AG04450 (cell line): ENCODE data around the gene RNPEPL1. TPM values are rescaled to one million over a fixed set of nuclear protein-coding genes. Genes with fewer than 3 reads are reported as not detected.

Experiments used
- CTCF ChIA-PET: fragments of 300-600, 350-600 bp; formaldehyde crosslinking; extraction: SDS; loops from one replicate; lab custom pipeline; 2022; ENCODE audit warnings: antibody characterized with exemption, inconsistent platforms; lab: Charles Lee
- POLR2A ChIA-PET: fragments of 350-600 bp; formaldehyde crosslinking; extraction: SDS; loops from one replicate; lab custom pipeline; 2021; ENCODE audit warnings: antibody characterized with exemption, inconsistent platforms; lab: Yijun Ruan, JAX
- DNase-seq: peaks from one replicate; pipeline ENCODE4 v3.0.0-alpha.2; 2011; ENCODE audit warnings: low read depth, low spot score
- H3K27ac ChIP-seq: one replicate; pipeline ENCODE4 v1.5.1; 2012; ENCODE audit warnings: low read depth, low read length, control low read depth
- H3K27me3 ChIP-seq: one replicate; pipeline ENCODE4 v1.6.0; 2012; ENCODE audit warnings: low read length; ENCODE audit not compliant: control insufficient read depth, insufficient read depth
- H3K4me3 ChIP-seq: 2 replicates; pipeline ENCODE4 v1.5.1; 2011; ENCODE audit warnings: mild to moderate bottlenecking, low read depth, low read length, control low read depth
- H3K9me3 ChIP-seq: 2 replicates; pipeline ENCODE4 v1.5.1; 2012; ENCODE audit warnings: low read length; ENCODE audit not compliant: control insufficient read depth, insufficient read depth
- CTCF ChIP-seq: IDR thresholded peaks from 2 replicates; pipeline ENCODE4 v1.5.1; 2011; ENCODE audit warnings: low read depth, low read length, control low read depth, inconsistent platforms
- polyA plus RNA-seq: library from polyadenylated mRNA; depleted of rRNA; stranded (reverse); fragments of >200 nt; gene quantifications from 2 replicates; pipeline ENCODE4 v1.2.3, GENCODE V29; 2011

RNPEPL1 gene
- polyA plus RNA-seq, 1 experiment, result 7.2 TPM

DNA sequence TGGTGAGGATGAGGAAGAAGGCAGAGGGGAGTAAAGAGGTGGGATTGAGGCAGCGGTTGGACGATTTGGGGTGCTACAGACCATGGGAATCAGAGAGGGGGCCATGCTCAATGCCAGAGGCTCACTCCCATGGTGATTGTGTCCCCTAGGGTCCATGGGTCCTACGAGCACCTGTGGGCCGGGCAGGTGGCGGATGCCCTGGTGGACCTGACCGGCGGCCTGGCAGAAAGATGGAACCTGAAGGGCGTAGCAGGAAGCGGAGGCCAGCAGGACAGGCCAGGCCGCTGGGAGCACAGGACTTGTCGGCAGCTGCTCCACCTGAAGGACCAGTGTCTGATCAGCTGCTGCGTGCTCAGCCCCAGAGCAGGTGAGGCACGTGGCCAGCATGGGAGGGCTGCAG is 23.5 kb downstream of the RNPEPL1 start:
- Histone ChIP-seq H3K9me3 (no peaks in the 10 kb centered on the region), H3K27ac (no peak overlapping the region), H3K4me3 (no peak overlapping the region), H3K27me3 (no peaks in the 10 kb centered on the region)
- CTCF ChIA-PET, result no interaction called here
- TF ChIP-seq CTCF, result no peak
- POLR2A ChIA-PET, result no interaction called here
- no peak for DNase-seq

GRCh38 chr2:240593026-240593702 is 24.9 kb downstream of the RNPEPL1 start:
- Histone ChIP-seq H3K27me3 (no peaks in the 10 kb centered on the region), H3K9me3 (no peaks in the 10 kb centered on the region), H3K4me3 (no peak overlapping the region), H3K27ac (no peak overlapping the region)
- TF ChIP-seq CTCF, result no peak
- POLR2A ChIA-PET, result no interaction called here
- DNase-seq, result no peak
- CTCF ChIA-PET, result no interaction called here

DNA sequence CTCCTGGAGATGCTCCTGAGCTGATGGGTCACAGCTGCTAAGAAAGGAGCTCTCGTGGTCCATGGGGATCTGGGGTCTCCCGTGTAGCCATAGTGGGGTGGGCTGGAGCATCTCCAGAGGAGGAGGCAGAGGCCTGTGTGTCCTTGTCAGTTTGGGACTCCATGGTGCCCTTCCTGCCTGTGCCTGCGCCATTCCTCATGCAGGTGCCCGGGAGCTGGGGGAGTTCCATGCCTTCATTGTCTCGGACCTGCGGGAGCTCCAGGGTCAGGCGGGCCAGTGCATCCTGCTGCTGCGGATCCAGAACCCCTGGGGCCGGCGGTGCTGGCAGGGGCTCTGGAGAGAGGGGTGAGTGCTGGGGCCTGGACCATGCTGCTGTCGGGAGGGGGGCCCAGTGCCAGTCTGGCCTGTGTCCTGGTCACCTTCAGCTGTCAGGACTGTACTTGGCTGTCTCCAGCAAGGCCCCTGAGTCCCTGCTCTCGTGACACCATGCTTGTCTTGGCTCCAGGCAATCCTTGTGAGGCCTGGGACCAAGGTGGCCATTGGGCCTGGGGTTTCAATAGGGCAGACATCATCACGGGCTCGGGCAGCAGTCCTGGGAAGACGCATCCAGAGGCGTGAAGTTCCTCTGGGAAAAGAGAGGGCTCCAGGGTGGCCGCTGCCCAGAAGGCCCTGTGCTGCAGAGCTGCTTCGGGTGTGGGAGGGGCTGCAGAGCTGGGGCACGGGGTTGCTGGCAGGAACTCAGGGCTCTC is 25.6 kb downstream of the RNPEPL1 start:
- DNase-seq, result no peak
- TF ChIP-seq CTCF, result no peak
- no peak overlapping the region for H3K4me3 ChIP-seq
- H3K27me3 ChIP-seq, result no peaks in the 10 kb centered on the region
- CTCF ChIA-PET, result interaction anchor here (0.8 kb wide), 1 partner anchor 80 kb away, joined by 3 read pairs; no protein-coding TSS in a partner anchor
- H3K27ac ChIP-seq, result no peak overlapping the region
- no peaks in the 10 kb centered on the region; the same call in 1 of the 2 replicates for H3K9me3 ChIP-seq
- POLR2A ChIA-PET, result no interaction called here

DNA sequence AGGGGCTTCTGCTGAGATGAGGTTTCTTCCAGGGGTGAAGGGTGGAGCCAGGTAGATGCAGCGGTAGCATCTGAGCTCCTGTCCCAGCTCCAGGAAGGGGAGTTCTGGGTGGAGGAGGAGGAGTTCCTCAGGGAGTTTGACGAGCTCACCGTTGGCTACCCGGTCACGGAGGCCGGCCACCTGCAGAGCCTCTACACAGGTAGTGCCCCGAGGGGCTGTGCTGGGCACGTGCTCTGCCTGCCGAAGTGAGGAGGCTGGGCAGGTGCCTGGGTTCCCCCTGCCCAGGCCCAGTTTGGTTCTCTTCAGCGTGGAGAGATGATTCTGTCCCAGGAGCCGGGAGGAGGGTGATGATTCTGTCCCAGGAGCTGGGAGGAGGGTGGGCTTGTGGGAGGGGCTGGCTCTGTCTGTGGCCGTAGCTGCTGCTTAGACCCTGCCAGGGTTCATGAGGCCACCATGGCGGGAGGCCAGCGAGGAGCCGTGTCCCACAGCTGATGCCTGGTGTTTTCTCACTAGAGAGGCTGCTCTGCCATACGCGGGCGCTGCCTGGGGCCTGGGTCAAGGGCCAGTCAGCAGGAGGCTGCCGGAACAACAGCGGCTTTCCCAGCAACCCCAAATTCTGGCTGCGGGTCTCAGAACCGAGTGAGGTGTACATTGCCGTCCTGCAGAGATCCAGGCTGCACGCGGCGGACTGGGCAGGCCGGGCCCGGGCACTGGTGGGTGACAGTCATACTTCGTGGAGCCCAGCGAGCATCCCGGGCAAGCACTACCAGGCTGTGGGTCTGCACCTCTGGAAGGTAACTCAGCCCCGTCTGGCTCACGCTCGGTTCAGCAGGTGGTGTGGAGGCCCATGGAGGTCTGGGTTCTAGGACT is 26.5 kb downstream of the RNPEPL1 start:
- H3K9me3 ChIP-seq, result no peaks in the 10 kb centered on the region; the same call in 1 of the 2 replicates
- no peak overlapping the region for H3K4me3 ChIP-seq
- no peaks in the 10 kb centered on the region for H3K27me3 ChIP-seq
- TF ChIP-seq CTCF, result no peak
- POLR2A ChIA-PET, result no interaction called here
- H3K27ac ChIP-seq, result no peak overlapping the region
- CTCF ChIA-PET, result interaction anchor here (0.8 kb wide), 1 partner anchor 81 kb away, joined by 3 read pairs; no protein-coding TSS in a partner anchor
- no peak for DNase-seq
